ENCODE results near the gene UQCRH. TPM values are rescaled to one million over a fixed set of nuclear protein-coding genes. Genes with fewer than 3 reads are reported as not detected.

The UQCRH gene
- total RNA-seq, 2 experiments from 2014 or later, result 101 to 103 TPM

DNA sequence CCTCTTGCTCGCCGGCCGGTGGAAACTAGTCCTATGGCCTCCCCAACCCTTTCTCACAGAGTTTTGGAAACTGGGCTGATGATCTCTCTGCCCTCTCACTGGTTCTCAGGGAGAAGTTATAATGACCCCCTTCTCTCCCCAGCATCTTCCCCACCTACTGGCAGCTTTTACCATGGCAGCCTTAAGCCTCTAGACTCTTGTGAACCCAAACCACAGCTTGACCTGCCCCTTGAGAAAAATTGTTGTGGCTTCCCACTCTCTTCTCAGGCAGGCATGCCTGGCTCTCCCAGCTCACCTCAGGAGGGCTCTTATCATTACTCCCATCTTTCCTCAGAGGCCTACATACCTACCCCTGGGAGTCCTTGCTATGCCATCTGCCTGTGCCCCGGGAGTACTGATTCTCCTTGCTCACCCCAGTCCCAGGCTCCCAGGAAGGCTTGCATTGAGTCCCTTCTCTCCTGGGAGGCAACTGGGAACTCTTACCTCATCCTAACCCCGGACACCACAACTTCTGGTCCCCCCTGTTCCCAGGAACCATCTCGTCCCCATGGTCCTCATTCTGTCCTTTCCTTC, 38.7 kb downstream of the UQCRH start:
- Histone ChIP-seq H3K4me3 (ENCODE audit: low read length) (no peak overlapping the region), H3K36me3 (ENCODE audit: insufficient read depth, low read length) (peaks cover 24% of the 10 kb centered on the region), H3K9me3 (ENCODE audit: control insufficient read depth in 1 of 2, insufficient read depth in 1 of 2, low read length in 2 of 2) (peaks cover 0 to 6% of the 10 kb centered on the region in 2 experiments), H3K27me3 (ENCODE audit: control insufficient read depth in 1 of 2, insufficient read depth in 2 of 2, low read length in 2 of 2) (no peaks in the 10 kb centered on the region), H3K27ac (ENCODE audit: low read depth in 1 of 2, low read length in 2 of 2) (peak overlapping the region in 1 of 2 donors; percentile 91), H3K4me1 (ENCODE audit: insufficient read depth, low read length) (peaks cover 27% of the 10 kb centered on the region)
- peak overlapping the region; percentile 99 for H3K4me3 Mint-ChIP-seq
- ChIA-PET POLR2A (no interaction called here), CTCF (interaction anchor here (3.1 kb wide), 1 partner anchor 38 kb away, joined by 29 read pairs; the partner anchor contains the start of genes LRRC41 and UQCRH)
- ATAC-seq (ENCODE audit: poor library complexity) (no peak), DNase-seq (peak in 2 of 14 experiments; percentile 42 to 57)
- no peaks in the 10 kb centered on the region for H3K9me3 Mint-ChIP-seq
- TF ChIP-seq CTCF (IDR thresholded peaks at IDR 0.05), result no peak
- peak overlapping the region; percentile 97 for H3K27ac Mint-ChIP-seq
- intact Hi-C loops (cut with DNase I, micrococcal nuclease), result loop anchor here in 1 of 2 experiments (5.0 to 10.0 kb wide), 2 partner anchors 375 to 973 kb away; partner anchors contain the start of genes EFCAB14 and STIL
- peaks cover 55% of the 10 kb centered on the region for H3K36me3 Mint-ChIP-seq (ENCODE audit: low read depth)
- H3K4me1 Mint-ChIP-seq (ENCODE audit: low read depth), result peaks cover 52% of the 10 kb centered on the region
- H3K27me3 Mint-ChIP-seq, result no peaks in the 10 kb centered on the region

- peak overlapping the region; percentile 97 for H3K27ac Mint-ChIP-seq
- no peak for ATAC-seq (ENCODE audit: poor library complexity)
- Histone ChIP-seq H3K36me3 (ENCODE audit: insufficient read depth, low read length) (peaks cover 29% of the 10 kb centered on the region), H3K4me1 (ENCODE audit: insufficient read depth, low read length) (peaks cover 27% of the 10 kb centered on the region), H3K27me3 (ENCODE audit: control insufficient read depth in 1 of 2, insufficient read depth in 2 of 2, low read length in 2 of 2) (no peaks in the 10 kb centered on the region), H3K27ac (ENCODE audit: low read depth in 1 of 2, low read length in 2 of 2) (peak overlapping the region in 1 of 2 donors; percentile 91), H3K9me3 (ENCODE audit: control insufficient read depth in 1 of 2, insufficient read depth in 1 of 2, low read length in 2 of 2) (peaks cover 0 to 6% of the 10 kb centered on the region in 2 experiments), H3K4me3 (ENCODE audit: low read length) (no peak overlapping the region)
- peaks cover 60% of the 10 kb centered on the region for H3K36me3 Mint-ChIP-seq (ENCODE audit: low read depth)
- ChIA-PET POLR2A (no interaction called here), CTCF (interaction anchor here (3.1 kb wide), 1 partner anchor 39 kb away, joined by 29 read pairs; the partner anchor contains the start of genes LRRC41 and UQCRH)
- no peak for TF ChIP-seq CTCF (IDR thresholded peaks at IDR 0.05)
- H3K27me3 Mint-ChIP-seq, result no peaks in the 10 kb centered on the region
- DNase-seq, result no peak
- peak overlapping the region; percentile 99 for H3K4me3 Mint-ChIP-seq
- intact Hi-C loops (cut with DNase I, micrococcal nuclease), result loop anchor here in 1 of 2 experiments (5.0 to 10.0 kb wide), 2 partner anchors 374 to 972 kb away; partner anchors contain the start of genes EFCAB14 and STIL
- peaks cover 53% of the 10 kb centered on the region for H3K4me1 Mint-ChIP-seq (ENCODE audit: low read depth)
- no peaks in the 10 kb centered on the region for H3K9me3 Mint-ChIP-seq
Observed at GRCh38 chr1:46342677-46343350, 39.3 kb downstream of the UQCRH start.

DNA sequence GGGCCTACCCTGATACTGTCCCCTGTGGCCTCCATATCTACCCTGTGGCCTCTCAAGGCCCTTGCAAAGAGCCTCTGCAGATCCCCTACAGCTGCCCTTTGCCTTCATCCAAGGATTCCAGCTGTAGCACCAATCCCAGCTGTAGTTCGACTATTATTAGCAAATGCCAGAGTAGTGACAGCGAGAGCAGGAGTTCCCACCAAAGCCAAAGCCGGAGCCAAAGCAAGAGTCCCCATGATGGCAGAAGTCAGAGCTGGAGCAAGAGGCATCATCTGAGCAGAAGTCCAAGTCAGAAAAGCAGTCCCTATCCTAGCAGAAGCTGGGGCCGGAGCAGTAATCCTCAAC, 39.8 kb downstream of the UQCRH start:
- Mint-ChIP-seq H3K36me3 (ENCODE audit: low read depth) (peaks cover 65% of the 10 kb centered on the region), H3K4me3 (peak overlapping the region; percentile 99), H3K27ac (peak overlapping the region; percentile 97), H3K4me1 (ENCODE audit: low read depth) (peaks cover 58% of the 10 kb centered on the region), H3K9me3 (no peaks in the 10 kb centered on the region), H3K27me3 (no peaks in the 10 kb centered on the region)
- intact Hi-C loops (cut with DNase I, micrococcal nuclease), result loop anchor here in 1 of 2 experiments (5.0 to 10.0 kb wide), 2 partner anchors 374 to 971 kb away; partner anchors contain the start of genes EFCAB14 and STIL
- POLR2A ChIA-PET, result no interaction called here
- Histone ChIP-seq H3K4me3 (ENCODE audit: low read length) (no peak overlapping the region), H3K36me3 (ENCODE audit: insufficient read depth, low read length) (peaks cover 29% of the 10 kb centered on the region), H3K9me3 (ENCODE audit: control insufficient read depth in 1 of 2, insufficient read depth in 1 of 2, low read length in 2 of 2) (peaks cover 0 to 6% of the 10 kb centered on the region in 2 experiments), H3K4me1 (ENCODE audit: insufficient read depth, low read length) (peaks cover 32% of the 10 kb centered on the region), H3K27ac (ENCODE audit: low read depth in 1 of 2, low read length in 2 of 2) (no peak overlapping the region), H3K27me3 (ENCODE audit: control insufficient read depth in 1 of 2, insufficient read depth in 2 of 2, low read length in 2 of 2) (no peaks in the 10 kb centered on the region)
- DNase-seq (no peak), ATAC-seq (ENCODE audit: poor library complexity) (no peak)
- no peak for TF ChIP-seq CTCF (IDR thresholded peaks at IDR 0.05)
- CTCF ChIA-PET, result no interaction called here

Data from CD4-positive, alpha-beta T cell (primary cell).